Neuronal stem cell (in vitro differentiated cells): Measurements from ENCODE around the gene TNFAIP3.

Source experiments
- DNase-seq: peaks from one replicate; pipeline ENCODE4 v3.0.0-alpha.2; 2013; ENCODE audit warnings: low spot score
- H2AFZ ChIP-seq: one replicate; pipeline ENCODE4 v1.6.1; 2013; ENCODE audit warnings: mild to moderate bottlenecking, low read length, inconsistent platforms
- H2AK5ac ChIP-seq: 2 replicates; pipeline ENCODE4 v1.6.1; 2013; ENCODE audit warnings: low read depth, mild to moderate bottlenecking, inconsistent platforms, low read length, moderate library complexity, mixed read lengths
- H2BK120ac ChIP-seq: 2 replicates; pipeline ENCODE4 v1.6.1; 2013; ENCODE audit warnings: low read depth, mild to moderate bottlenecking, inconsistent platforms, low read length, moderate library complexity, mixed read lengths
- H2BK12ac ChIP-seq: one replicate; pipeline ENCODE4 v1.6.1; 2013; ENCODE audit warnings: low read length, inconsistent platforms
- H2BK15ac ChIP-seq: 2 replicates; pipeline ENCODE4 v1.6.1; 2013; ENCODE audit warnings: mild to moderate bottlenecking, low read length, inconsistent platforms, mixed read lengths
- H2BK5ac ChIP-seq: one replicate; pipeline ENCODE4 v1.6.1; 2013; ENCODE audit warnings: inconsistent platforms, mild to moderate bottlenecking, low read length, moderate library complexity
- H3K14ac ChIP-seq: one replicate; pipeline ENCODE4 v1.6.1; 2013; ENCODE audit warnings: low read length, inconsistent platforms
- H3K18ac ChIP-seq: 2 replicates; pipeline ENCODE4 v1.6.1; 2013; ENCODE audit warnings: low read length, inconsistent platforms
- H3K23ac ChIP-seq: 2 replicates; pipeline ENCODE4 v1.6.1; 2013; ENCODE audit warnings: low read depth, mild to moderate bottlenecking, mixed read lengths, low read length, inconsistent platforms; ENCODE audit not compliant: poor library complexity
- H3K27ac ChIP-seq: replicated peaks from 3 replicates; pipeline ENCODE4 v1.5.1; 2013; ENCODE audit warnings: low read length, inconsistent platforms
- H3K27me3 ChIP-seq, 3 experiments: 2 replicates each; pipeline ENCODE4 v1.6.1; 2013; ENCODE audit warnings: low read length in 3 of 3, mild to moderate bottlenecking in 2 of 3, inconsistent platforms in 1 of 3, low read depth in 1 of 3, mixed read lengths in 1 of 3, moderate library complexity in 1 of 3; ENCODE audit not compliant: control insufficient read depth in 3 of 3, insufficient read depth in 3 of 3
- H3K36me3 ChIP-seq, 2 donors: replicated peaks in 1 of 2; 2 replicates each; pipeline ENCODE4 v1.6.1; 2013; ENCODE audit warnings: low read length in 2 of 2; ENCODE audit not compliant: control insufficient read depth in 2 of 2, insufficient read depth in 2 of 2
- H3K4ac ChIP-seq: 2 replicates; pipeline ENCODE4 v1.6.1; 2013; ENCODE audit warnings: inconsistent platforms, mild to moderate bottlenecking, low read length, moderate library complexity
- H3K4me1 ChIP-seq, 2 donors: 1 replicate in 1 of 2; 2 replicates in 1 of 2; pipeline ENCODE4 v1.6.1; 2013; ENCODE audit warnings: low read length in 2 of 2, low read depth in 1 of 2; ENCODE audit not compliant: control insufficient read depth in 2 of 2, insufficient read depth in 1 of 2
- H3K4me2 ChIP-seq: one replicate; pipeline ENCODE4 v1.6.1; 2013; ENCODE audit warnings: mild to moderate bottlenecking, low read length, inconsistent platforms; ENCODE audit not compliant: insufficient read depth, poor library complexity, severe bottlenecking
- H3K4me3 ChIP-seq, 2 donors: 2 replicates each; pipeline ENCODE4 v1.5.1; 2013; ENCODE audit warnings: low read length in 2 of 2, mild to moderate bottlenecking in 2 of 2, inconsistent platforms in 1 of 2, moderate library complexity in 1 of 2
- H3K79me1 ChIP-seq: one replicate; pipeline ENCODE4 v1.6.1; 2013; ENCODE audit warnings: low read depth, mild to moderate bottlenecking, inconsistent platforms, low read length, moderate library complexity
- H3K9ac ChIP-seq: one replicate; pipeline ENCODE4 v1.6.1; 2013; ENCODE audit warnings: mild to moderate bottlenecking, low read depth, low read length, inconsistent platforms; ENCODE audit not compliant: poor library complexity
- H3K9me3 ChIP-seq, 2 donors: replicated peaks in 1 of 2; 2 replicates each; pipeline versions ENCODE3 to v1.6.1; 2013; ENCODE audit warnings: low read length in 2 of 2, mild to moderate bottlenecking in 2 of 2, inconsistent platforms in 1 of 2, low read depth in 1 of 2, mixed read lengths in 1 of 2, moderate library complexity in 1 of 2; ENCODE audit not compliant: control insufficient read depth in 2 of 2, insufficient read depth in 1 of 2
- H4K8ac ChIP-seq: one replicate; pipeline ENCODE4 v1.6.1; 2013; ENCODE audit warnings: low read depth, mild to moderate bottlenecking, inconsistent platforms, low read length, moderate library complexity
- H4K91ac ChIP-seq: one replicate; pipeline ENCODE4 v1.6.1; 2013; ENCODE audit warnings: low read length, low read depth, mild to moderate bottlenecking, inconsistent platforms; ENCODE audit not compliant: poor library complexity
- WGBS, 2 donors: extraction: QIAGEN DNeasy Blood & Tissue Kit; methylation state at CpG; one replicate each; pipeline ENCODE4 v1.1.7; 2013; ENCODE audit warnings: missing lambda C conversion rate in 2 of 2, mixed read lengths in 1 of 2; ENCODE audit not compliant: insufficient read length in 2 of 2, insufficient replicate concordance in 1 of 2; ENCODE audit errors: extremely low coverage in 2 of 2; 5-methylcytosine and 5-hydroxymethylcytosine counted together

TNFAIP3 gene

GRCh38 chr6:137863091-137863797, 3.8 kb upstream of the TNFAIP3 start:
- Histone ChIP-seq H3K9ac (no peak overlapping the region), H3K79me1 (no peaks in the 10 kb centered on the region), H3K27ac (no peak overlapping the region), H3K36me3 (no peaks in the 10 kb centered on the region), H3K18ac (no peak overlapping the region), H2BK5ac (no peak overlapping the region), H4K8ac (no peak overlapping the region), H3K23ac (no peak overlapping the region), H2AK5ac (no peak overlapping the region), H3K4ac (no peak overlapping the region), H2BK15ac (no peak overlapping the region), H3K27me3 (peaks cover 0 to 5% (median 4%) of the 10 kb centered on the region in 3 experiments), H3K4me1 (peaks cover 0 to 8% of the 10 kb centered on the region in 2 donors), H3K4me3 (no peak overlapping the region), H3K9me3 (no peaks in the 10 kb centered on the region), H2AFZ (no peak overlapping the region), H3K4me2 (no peak overlapping the region), H2BK120ac (no peak overlapping the region), H4K91ac (no peak overlapping the region), H2BK12ac (no peak overlapping the region), H3K14ac (no peak overlapping the region)
- DNase-seq: no peak
- no CpG with 5 or more reads among the region's 4 CpGs for WGBS, 2 donors

DNA sequence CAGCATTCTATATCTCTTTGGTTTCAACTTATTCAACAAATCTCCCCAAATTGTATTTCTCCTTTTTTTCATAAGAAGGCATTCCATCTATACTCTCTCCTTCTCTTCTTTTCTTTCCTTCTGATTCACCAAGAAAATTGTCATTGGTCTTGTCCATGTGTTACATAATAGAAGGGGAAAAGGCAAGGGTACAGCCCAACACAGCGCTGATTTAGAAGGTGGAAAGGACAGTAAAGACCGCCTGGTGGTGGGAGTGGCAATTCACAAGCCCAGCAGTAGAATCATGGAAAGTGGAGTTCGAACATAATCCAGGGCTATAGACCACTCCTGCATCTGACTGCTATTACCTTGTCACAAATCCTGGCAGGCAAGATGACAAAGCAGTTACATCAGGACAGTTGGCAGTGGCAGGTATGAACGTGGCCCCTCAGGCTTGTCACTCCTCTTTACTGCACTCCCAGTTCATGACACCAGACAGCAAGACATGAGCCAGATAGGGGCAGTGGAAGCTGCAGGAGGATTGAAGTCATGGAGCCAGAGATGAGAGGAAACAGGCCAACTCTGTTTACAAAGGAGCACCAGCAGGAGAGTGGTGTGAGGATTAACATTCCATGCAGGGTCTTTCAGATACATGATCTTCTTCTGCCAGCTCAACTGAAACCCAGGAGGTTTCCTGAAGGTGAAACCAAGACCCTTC, 2.1 kb upstream of the TNFAIP3 start:
- H2BK15ac ChIP-seq: no peak overlapping the region
- no peak overlapping the region for H3K4ac ChIP-seq
- H2AFZ ChIP-seq: no peak overlapping the region
- H3K23ac ChIP-seq: no peak overlapping the region
- H3K18ac ChIP-seq: no peak overlapping the region
- H4K91ac ChIP-seq: no peak overlapping the region
- no peak overlapping the region for H2BK12ac ChIP-seq
- peaks cover 0 to 5% (median 4%) of the 10 kb centered on the region in 3 experiments for H3K27me3 ChIP-seq
- no peak overlapping the region for H3K4me2 ChIP-seq
- H2BK120ac ChIP-seq: no peak overlapping the region
- H4K8ac ChIP-seq: no peak overlapping the region
- no peaks in the 10 kb centered on the region for H3K9me3 ChIP-seq
- no peak overlapping the region for H3K4me3 ChIP-seq
- H3K14ac ChIP-seq: no peak overlapping the region
- no CpG with 5 or more reads among the region's 4 CpGs for WGBS, 2 donors
- H3K9ac ChIP-seq: no peak overlapping the region
- H2AK5ac ChIP-seq: no peak overlapping the region
- H2BK5ac ChIP-seq: no peak overlapping the region
- H3K27ac ChIP-seq: no peak overlapping the region
- H3K79me1 ChIP-seq: no peaks in the 10 kb centered on the region
- no peak for DNase-seq
- no peaks in the 10 kb centered on the region for H3K36me3 ChIP-seq
- H3K4me1 ChIP-seq: peaks cover 0 to 9% of the 10 kb centered on the region in 2 donors

GRCh38 chr6:137866200-137866913, 702 bp upstream of the TNFAIP3 start:
- no peak overlapping the region for H4K8ac ChIP-seq
- no peak overlapping the region for H2AK5ac ChIP-seq
- H3K27ac ChIP-seq: no peak overlapping the region
- H3K23ac ChIP-seq: no peak overlapping the region
- DNase-seq: peak; percentile 35
- H3K4me1 ChIP-seq: peaks cover 0 to 14% of the 10 kb centered on the region in 2 donors
- peak overlapping the region; percentile 71 for H3K4me2 ChIP-seq
- H3K14ac ChIP-seq: no peak overlapping the region
- no peak overlapping the region for H2BK120ac ChIP-seq
- H4K91ac ChIP-seq: no peak overlapping the region
- no CpG with 5 or more reads among the region's 25 CpGs for WGBS, 2 donors
- H3K36me3 ChIP-seq: no peaks in the 10 kb centered on the region
- no peaks in the 10 kb centered on the region for H3K9me3 ChIP-seq
- no peak overlapping the region for H3K4ac ChIP-seq
- no peak overlapping the region for H2BK5ac ChIP-seq
- peak overlapping the region; percentile 76 for H3K18ac ChIP-seq
- no peak overlapping the region for H3K9ac ChIP-seq
- peak overlapping the region; percentile 99 for H2AFZ ChIP-seq
- peak overlapping the region; percentile 63 to 69 for H3K4me3 ChIP-seq
- H2BK12ac ChIP-seq: no peak overlapping the region
- H3K27me3 ChIP-seq: peaks cover 0 to 5% (median 4%) of the 10 kb centered on the region in 3 experiments
- H2BK15ac ChIP-seq: no peak overlapping the region
- H3K79me1 ChIP-seq: no peaks in the 10 kb centered on the region
